Left lobe of liver (tissue), 2 donors: ENCODE data around the gene POFUT1. TPM values are rescaled to one million over a fixed set of nuclear protein-coding genes. Genes with fewer than 3 reads are reported as not detected.
"Not testable (repeated sequence)": the region's sequence is repeated elsewhere in the genome, so short reads cannot be mapped to it uniquely, and the experiment has no call there.

Experiments
- ATAC-seq: fragments of 200-7000 bp; cut with Tn5 transposase; one replicate; pipeline ENCODE4 v1.9.1; 2020; ENCODE audit warnings: mild to moderate bottlenecking, moderate library complexity
- DNase-seq: peaks from one replicate; pipeline ENCODE4 v3.0.0-alpha.2; 2020; ENCODE audit warnings: low spot score
- total RNA-seq: library from RNA; stranded (reverse); gene quantifications from one replicate; pipeline ENCODE4 v1.2.1, GENCODE V29; 2021
- donor health status: DM: no; HTN: no; CAD: no; lungs with moderate emphysema.
- donor health status: DM: no; HTN: yes; CAD: no.

Gene POFUT1
- 39.2 TPM for total RNA-seq

DNA sequence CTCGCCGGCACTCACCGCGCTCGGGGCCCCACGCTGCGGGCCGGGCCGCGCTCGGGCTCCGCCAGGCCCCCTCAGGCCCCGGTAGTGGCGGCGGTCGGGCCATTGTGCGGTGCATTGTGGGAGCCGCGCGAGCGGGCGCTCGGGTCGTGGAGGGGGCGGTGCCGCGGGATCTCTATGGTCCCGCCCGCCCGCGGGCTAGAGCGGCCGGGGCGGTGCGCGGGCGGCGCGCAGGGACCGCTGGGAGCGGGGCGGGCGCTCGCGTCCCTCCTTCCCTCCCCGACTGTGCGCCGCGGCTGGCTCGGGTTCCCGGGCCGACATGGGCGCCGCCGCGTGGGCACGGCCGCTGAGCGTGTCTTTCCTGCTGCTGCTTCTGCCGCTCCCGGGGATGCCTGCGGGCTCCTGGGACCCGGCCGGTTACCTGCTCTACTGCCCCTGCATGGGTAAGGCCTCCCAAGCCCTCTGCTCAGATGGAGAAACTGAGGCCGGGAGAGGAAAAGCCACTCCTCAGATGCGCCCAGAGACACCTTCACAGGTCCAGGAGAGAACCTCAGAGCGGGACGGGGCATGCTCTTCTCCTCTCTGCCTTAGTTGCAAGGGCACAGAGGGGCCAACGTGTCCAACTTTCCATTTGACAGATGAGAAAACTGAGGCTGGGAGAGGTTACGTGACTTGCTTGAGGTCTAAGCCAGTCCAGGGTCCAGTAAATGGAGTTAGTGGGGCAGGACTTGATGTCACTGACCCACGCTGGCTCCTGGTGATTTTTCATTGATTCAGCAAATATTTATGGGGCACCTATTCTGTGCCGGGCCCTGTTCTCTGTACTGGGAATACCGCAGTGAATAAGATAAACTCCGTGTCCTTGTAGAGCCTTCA is at the start of gene POFUT1, which contains the start of gene PLAGL2:
Gene POFUT1, plus strand, starts transcription at position 255 of the 873 bp plus-strand sequence. Its CDS starts 62 bp downstream, at position 317.
Gene PLAGL2, minus strand, starts transcription at position 118 of the 873 bp plus-strand sequence. CDS start 5,565 bp downstream, outside the sequence.
- DNase-seq (peak; percentile 92), ATAC-seq (peak; percentile 95)

DNA sequence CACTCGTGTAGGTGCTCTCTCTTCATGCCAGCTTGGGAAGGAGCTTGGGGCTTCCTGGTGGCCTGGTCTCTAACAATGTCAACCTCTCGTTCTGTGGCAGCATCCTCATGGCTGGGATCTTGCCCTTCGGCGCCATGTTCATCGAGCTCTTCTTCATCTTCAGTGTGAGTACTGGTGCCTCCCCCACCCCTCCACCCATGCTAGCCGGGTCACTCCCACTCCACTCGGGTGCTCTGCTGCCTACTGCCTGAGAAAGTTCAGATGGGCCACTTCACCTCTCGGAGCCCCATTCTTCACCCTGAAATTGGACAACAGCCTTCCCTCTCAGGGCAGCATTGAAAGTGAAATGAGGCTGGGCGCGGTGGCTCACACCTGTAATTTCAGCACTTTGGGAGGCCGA is 49.3 kb upstream of the POFUT1 start:
- ATAC-seq = no peak
- no peak for DNase-seq

DNA sequence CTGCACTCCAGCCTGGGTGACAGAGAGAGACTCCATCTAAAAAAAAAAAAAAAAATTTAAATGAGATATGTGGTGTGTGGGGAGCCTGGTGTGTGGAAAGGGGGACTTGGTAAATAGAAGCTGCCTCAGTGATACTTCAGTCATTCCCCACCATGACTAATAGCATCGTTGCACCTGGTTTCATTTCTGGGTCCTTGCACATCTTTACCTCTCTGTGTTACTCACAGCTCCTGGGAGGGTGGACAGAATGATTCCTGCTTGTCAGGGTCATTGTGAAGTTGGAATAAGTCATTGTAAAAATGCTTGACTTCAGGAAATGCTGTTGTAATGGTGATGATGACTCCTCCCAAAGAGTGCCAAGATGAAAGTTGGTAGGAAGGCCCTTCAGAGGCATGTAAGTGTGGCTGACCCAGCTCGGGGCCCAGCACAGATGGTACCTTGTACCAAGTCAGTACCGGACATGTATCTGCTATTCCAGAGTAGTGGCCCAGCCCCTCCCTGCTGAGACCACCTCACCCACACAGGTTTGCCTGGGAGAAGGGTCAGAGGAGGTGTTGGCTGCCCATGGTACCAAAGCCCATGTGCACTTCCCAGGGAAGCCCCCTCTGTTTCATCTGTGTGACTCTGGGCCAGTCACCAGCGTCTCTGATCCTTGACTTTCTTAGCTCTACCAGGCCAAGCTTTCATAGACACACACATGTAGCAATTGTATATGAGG is 48.6 kb upstream of the POFUT1 start:
- ATAC-seq = no peak

DNA sequence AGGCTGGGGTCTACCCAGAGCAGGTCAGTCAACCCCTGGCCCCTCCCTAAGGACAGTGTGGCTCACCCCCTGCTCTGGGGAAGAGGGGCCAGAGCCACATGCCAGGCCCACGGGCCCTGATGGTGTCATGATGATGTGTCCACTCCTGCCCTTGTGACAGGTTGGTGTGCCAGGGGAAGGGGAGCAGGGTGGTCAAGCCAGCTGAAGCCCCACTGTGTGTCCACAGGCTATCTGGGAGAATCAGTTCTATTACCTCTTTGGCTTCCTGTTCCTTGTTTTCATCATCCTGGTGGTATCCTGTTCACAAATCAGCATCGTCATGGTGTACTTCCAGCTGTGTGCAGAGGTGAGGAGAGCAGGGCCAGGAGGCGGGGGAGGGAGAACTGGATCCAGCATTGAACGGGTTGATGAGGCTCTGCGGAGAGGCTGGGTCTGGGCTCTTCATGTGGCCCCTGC is 47.9 kb upstream of the POFUT1 start:
- no peak for ATAC-seq
- no peak for DNase-seq

More for the DNA sequence above, 48.6 kb upstream of the POFUT1 start:
- DNase-seq = no peak

DNA sequence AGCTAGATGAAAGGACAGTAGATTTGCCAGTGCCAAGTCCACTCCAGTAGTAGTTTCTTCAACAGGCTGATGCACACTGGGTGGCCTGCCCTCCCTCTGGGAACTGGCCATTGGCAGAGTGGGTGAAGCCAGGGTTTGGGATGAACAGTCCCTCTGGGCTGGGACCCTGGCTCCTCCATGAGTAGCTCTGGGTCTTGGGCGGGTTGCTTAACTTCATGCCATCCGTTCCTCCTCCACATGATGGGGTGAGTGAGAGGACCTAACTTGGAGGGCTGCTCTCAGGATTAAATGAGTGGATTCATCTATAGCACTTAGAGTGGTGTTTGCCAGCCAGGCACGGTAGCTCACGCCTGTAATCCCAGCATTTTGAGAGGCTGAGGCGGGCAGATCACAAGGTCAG is 47.3 kb upstream of the POFUT1 start:
- ATAC-seq (no peak), DNase-seq (no peak)

DNA sequence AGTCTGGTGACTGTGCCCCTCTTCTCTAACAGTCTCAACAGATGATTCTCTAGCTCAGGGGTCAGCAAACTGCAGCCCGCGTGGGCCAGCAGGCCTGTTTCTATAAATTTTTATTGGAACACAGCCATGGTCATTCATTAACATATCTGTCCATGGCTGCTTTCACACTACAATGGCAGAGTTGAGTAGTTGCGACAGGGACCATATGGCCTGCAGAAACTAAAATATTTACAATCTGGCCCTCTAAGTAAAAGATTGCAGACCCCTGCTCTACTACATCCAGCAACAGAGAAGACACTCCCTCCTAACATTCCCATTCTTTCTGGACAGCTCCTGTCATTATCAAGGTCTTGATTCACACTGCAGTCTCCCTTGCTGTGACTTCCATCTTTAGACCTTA is 45.3 kb upstream of the POFUT1 start:
- DNase-seq = no peak
- no peak for ATAC-seq

DNA sequence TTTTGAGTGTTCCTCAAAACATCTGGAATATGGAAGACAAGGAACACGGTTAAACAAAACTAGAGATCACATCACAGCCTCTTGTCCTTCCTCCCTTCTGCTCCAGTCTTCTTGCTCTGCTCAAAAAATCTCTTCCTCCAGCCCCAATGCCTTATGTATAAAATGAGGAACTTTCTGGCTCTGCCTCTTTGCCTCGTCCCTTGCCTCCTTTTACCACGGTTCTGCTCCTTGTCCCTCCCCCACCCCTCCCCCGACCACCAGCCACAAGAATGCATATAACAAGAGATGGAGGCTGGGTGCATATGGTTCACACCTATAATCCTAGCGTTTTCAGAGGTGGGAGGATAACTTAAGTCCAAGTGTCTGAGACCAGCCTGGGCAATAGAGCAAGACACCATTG is 43.7 kb upstream of the POFUT1 start:
- no peak for DNase-seq

DNA sequence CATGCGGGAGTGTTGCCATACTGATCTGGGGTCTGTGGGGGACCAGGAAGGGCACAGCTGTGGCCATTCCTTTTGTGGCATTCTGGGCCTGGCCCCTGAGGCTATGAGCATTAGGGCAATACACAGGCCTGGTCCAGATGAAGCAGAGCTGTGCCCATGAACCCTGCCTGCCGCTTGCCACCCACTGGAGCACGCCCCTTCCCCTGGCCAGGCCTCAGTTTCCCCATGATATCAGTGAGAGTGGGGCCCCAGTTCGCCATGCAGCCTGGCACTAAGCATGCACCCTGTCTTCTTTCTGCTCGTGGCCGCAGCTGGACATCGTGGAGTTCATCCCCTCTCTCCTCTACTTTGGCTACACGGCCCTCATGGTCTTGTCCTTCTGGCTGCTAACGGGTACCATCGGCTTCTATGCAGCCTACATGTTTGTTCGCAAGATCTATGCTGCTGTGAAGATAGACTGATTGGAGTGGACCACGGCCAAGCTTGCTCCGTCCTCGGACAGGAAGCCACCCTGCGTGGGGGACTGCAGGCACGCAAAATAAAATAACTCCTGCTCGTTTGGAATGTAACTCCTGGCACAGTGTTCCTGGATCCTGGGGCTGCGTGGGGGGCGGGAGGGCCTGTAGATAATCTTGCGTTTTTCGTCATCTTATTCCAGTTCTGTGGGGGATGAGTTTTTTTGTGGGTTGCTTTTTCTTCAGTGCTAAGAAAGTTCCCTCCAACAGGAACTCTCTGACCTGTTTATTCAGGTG is 42.5 kb upstream of the POFUT1 start:
- no peak for ATAC-seq
- DNase-seq = no peak

More for the DNA sequence above, 43.7 kb upstream of the POFUT1 start:
- no peak for ATAC-seq

DNA sequence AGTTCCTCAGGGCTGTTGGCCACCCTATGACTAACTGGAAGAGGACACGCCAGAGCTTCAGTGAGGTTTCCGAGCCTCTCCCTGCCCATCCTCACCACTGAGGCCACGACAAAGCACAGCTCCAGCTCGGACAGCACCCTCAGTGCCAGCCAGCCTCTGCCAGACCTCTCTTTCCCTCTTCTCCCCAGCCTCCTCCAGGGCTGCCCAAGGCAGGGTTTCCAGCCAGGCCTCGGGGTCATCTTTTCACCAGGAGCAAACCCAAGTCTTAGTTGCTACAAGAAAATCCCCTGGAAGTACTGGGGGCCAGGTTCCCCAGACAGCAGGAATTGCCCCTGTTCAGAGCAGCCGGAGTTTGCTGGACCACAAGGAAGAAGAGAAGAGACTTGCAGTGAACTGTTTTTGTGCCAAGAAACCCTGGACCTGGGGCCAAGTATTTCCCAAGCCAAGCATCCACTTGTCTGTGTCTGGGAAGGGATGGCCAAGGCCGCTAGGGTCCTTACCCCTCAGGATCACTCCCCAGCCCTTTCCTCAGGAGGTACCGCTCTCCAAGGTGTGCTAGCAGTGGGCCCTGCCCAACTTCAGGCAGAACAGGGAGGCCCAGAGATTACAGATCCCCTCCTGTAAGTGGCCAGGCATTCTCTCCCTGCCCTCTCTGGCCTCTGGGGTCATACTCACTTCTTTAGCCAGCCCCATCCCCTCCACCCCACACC is 41.7 kb upstream of the POFUT1 start:
- ATAC-seq = no peak

DNA sequence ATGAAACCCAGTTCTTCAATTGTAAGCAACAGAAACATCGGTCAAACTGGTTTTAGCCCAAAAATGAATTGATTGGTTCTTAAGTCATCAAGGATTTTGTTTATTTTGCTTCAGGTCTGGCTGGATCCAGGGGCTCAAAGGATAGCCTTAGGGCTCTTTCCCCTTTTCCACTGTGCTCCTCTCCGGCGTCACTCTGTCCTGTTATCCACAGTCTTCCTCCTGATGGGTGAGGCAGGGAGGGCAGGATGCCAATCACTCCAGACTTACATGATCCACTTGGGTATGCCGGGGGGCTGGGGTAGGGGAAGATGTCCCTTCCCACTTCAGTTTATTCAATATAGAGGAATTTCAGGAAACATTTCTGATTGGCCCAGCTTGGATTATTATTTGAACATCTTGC is 40.1 kb upstream of the POFUT1 start:
- ATAC-seq = no peak
- DNase-seq = no peak

More for the DNA sequence above, 41.7 kb upstream of the POFUT1 start:
- no peak for DNase-seq

DNA sequence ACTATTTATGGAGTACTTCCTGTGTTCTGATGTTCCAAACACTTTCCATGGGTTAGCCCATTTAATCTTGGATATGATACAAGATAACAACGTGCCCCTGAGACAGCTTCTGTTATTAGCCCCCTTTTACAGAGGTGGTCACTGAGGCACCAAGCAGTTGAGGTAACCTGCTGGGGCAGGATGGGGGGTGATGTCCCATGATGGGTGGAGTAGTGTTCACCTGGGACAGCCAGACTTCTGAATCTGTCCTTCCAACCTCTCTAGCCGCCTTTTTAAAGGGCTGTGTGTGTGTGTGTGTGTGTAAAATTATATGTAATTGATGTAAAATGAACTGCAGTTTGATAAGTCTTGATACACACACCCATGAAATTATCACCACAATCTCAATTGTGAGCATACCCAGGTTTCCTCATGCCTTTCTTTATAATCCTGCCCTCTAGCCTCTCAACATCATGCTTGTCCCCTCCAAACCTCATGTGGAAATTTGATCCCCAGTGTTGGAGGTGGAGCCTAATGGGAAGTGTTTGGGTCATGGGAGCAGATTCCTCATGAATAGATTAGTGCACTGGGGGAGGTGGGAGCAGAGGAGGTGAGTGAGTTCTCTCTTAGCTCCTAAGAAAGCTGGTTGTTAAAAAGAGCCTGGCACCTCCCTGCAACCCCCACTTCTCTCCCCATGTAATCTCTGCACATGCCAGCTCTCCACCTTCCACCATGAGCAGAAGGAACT is 39.3 kb upstream of the POFUT1 start:
- ATAC-seq = no peak
- no peak for DNase-seq

DNA sequence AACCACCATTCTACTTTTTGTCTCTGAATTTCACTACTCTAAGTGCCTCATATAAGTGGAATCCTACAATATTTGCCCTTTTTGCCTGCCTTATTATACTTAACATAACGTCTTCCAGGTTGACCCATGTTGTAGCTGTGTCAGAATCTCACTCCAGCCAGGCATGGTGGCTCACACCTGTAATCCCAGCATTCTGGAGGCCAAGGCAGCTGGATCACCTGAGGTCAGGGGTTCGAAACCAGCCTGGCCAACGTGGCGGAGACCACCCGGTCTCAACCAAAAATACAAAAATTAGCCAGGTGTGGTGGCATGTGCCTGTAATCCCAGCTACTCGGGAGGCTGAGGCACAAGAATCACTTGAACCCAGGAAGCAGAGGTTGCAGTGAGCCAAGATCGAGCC is 30.0 kb upstream of the POFUT1 start:
- ATAC-seq, DNase-seq: not testable (repeated sequence)

DNA sequence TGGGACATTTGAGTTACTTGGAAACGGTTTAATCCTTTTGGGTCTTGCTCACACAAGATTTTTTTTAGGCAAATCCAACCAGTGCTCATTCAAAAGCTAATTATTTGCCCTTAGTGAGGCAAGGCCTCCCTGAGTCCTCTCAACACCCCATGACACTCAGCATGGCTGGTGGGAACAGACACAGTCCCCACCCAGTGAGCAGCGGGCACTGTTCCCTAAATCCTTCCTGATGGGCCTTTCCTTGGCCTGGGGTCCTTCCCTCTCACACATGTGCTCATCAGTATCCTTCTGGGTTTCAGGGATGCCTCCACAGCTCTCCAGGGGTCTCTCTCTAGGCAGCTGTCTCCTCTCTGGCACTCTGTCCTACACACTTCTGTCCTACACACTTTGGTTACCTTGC is 28.2 kb upstream of the POFUT1 start:
- no peak for DNase-seq

DNA sequence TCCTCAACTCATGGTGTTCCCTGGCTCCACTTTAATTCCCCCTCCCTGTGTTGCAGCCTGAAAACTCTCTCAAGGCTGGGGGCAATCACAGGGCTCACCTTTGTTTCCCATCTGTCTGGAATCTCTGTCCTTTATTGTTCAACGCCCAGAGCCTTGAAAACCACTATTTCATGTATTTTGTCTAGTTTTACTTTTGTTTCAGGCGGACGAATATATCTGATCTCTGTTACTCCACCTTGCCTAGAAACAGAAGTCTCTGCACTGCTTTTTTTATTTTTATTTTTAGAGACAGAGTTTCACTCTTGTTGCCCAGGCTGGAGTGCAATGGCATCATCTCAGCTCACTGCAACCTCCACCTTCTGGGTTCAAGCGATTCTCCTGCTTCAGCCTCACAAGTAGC is 27.7 kb upstream of the POFUT1 start:
- ATAC-seq (no peak), DNase-seq (no peak)

More for the DNA sequence above, 28.2 kb upstream of the POFUT1 start:
- no peak for ATAC-seq

DNA sequence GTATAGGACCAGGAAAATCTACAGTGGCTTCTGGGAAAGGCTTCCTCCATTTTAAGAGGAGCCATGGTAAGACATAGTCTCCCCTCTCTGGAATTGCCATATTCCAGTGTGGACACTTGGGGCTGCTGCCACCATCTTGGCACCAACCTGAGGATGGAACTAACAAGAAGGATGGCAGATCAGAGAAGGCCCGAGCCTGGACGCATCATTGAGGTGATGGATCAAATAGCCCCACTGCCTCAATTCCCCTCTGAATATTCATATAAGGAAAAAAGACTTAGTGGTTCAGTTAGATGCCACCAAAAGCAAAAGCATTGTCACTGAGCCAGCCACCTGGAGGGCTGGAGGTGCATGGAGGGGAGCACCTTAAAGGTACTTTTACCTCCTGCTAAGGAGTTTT is 26.1 kb upstream of the POFUT1 start:
- DNase-seq = no peak
- no peak for ATAC-seq

DNA sequence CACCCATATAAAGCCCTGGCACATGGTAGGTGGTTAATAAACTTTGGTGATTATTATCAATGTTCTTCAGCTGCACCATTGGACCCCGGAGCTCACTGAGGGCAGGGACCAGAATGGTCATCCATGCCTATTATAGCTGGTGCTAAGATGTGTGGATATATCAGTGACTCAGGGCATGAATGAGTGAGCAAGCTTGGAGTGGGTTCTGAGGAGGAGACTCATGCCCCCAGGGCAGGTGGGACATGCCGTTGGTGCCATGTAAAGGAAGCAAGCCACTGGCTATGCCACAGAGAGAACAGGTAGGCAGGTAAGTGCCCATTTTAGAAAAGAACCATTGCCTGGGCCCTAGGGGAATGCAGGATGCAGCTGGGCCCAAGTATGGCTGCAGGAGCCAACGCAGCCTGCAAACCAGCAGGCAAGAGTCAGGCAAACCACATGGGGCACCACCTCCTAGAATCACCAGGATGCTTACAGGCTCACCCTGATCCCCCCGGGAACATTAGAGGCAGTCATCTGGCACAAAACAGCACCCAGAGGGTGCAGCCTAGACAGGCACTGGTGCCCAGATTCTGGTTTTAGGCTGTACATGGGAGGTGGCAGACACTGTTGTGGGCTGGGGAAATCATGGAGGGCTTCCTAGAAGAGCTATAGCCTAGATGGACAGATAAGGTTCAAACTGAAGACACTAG is 23.6 kb upstream of the POFUT1 start:
- no peak for DNase-seq
- ATAC-seq = no peak

DNA sequence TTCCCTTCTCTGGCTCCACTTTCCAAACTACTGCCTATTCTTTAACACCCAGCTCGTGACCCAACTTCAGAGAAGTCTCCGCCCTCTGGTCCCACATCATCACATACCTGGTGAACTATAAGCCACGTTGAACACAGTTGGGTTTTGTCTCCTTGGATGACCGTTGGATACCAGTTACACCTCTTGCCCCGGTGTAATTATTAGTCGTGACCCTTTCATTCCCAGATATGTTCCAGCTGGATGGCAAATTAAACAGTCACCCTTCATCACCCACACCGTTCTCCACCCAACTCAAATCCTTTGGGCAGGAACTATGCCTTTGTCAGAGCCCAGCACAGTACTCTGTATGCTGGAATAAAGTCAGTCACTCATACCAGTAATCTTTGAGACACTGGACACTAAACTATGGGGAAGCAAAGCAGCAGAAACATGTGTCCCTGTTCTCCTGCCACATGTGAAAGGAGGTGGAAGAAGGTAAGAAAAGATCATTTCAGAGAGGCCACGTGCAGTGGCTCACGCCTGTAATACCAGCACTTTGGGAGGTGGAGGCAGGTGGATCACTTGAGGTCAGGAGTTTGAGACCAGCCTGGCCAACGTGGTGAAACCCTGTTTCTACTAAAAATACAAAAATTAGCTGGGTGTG is 22.6 kb upstream of the POFUT1 start:
- no peak for DNase-seq
- ATAC-seq = no peak

DNA sequence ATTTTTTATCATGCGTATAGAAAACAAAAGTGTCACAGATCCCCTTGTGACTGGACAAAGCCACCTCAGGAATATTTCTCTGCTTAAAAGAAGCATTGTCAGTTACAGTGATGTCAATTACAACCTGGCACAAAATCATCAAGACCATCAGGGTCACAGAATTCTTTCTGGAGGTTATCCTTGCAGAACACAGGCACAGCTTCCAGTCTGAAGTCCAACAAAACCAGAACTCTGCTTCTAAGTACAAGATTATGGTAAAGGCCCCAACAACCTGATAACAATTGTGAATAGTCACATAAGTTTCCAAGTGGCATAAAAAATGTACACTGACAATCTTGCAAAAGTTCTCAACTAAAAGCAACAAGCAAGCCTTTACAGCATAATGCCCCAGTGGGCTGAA is 21.2 kb upstream of the POFUT1 start:
- DNase-seq (no peak), ATAC-seq (no peak)
